GM21515 (cell line): ENCODE results near the gene RAD21L1.

Experiments used
- ATAC-seq: cut with Tn5 transposase; IDR thresholded peaks from one replicate; pipeline ENCODE4 v1.9.1; 2021; ENCODE audit not compliant: unreplicated experiment

RAD21L1 gene

GRCh38 chr20:1269235-1269634 is 43.4 kb downstream of the RAD21L1 start:
- ATAC-seq = no peak

DNA sequence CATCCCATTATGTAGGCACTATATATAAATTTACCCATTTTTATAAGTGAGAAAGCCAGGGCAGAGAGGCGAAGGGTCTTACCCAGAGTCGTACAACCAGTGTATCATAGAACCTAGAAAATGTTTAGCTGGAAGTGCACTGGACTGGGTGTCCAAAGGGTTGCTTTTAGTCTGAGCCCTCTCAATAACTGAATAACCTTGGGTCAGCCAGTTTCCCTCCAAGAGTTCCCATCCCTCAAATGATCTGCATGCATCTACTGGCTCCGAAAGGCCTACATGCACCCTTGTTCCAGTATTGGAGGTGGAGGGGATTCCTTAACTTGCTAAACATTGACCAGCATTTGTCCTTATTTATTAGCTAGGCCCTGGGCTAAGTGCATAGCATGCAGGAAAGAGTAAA is 44.0 kb downstream of the RAD21L1 start:
- no peak for ATAC-seq

GRCh38 chr20:1272368-1273100 is 46.7 kb downstream of the RAD21L1 start:
- no peak for ATAC-seq

GRCh38 chr20:1273366-1273765 is 47.5 kb downstream of the RAD21L1 start:
- no peak for ATAC-seq

- no peak for ATAC-seq
Measured at GRCh38 chr20:1274485-1275311, 48.9 kb downstream of the RAD21L1 start.

DNA sequence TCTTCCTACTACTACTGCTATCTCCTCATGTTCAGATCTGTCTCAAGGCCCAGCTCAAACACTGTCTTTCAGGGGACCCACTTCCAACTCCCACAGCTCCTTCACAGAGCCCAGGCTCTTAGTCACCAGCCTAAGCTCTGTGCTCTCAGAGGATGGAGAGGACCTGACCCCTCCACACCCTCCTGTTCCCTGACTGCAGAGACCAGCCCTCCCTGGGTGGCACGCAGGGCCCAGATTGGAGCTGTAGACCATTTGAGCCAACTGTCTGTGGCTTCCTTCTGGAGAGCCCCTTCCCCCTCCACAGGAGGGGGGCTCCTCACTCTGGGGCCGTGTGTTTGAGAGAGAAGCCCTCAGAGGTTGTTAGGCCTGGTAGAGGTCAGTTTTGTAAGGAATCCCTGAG is 50.1 kb downstream of the RAD21L1 start:
- no peak for ATAC-seq

DNA sequence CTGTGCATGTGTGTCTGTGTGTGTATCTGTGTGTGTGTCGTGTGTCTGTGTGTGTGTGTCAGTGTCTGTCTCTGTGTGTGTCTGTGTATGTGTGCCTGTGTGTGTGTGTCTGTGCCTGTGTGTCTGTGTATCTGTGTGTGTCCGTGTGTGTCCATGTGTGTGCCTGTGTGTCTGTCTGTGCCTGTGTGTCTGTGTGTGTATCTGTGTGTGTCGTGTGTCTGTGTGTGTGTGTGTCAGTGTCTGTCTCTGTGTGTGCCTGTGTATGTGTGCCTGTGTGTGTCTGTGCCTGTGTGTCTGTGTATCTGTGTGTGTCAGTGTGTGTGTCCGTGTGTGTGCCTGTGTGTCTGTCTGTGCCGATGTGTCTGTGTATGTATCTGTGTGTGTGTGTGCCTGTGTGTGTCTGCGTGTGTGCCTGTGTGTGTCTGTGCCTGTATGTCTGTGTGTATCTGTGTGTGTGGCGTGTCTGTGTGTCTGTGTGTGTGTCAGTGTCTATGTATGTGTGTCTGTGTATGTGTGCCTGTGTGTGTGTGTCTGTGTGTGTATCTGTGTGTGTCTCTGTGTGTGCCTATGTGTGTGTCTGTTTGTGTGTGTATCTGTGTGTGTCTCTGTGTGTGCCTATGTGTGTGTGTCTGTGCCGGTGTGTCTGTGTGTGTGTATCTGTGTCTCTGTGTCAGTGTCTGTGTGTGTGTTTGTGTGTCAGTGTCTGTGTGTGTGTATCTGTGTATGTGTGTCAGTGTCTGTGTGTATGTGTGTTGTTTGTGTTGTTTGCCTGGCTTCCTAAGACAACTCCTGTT is 51.9 kb downstream of the RAD21L1 start:
- no peak for ATAC-seq

- no peak for ATAC-seq
Measured at GRCh38 chr20:1278993-1279392, 53.1 kb downstream of the RAD21L1 start.

DNA sequence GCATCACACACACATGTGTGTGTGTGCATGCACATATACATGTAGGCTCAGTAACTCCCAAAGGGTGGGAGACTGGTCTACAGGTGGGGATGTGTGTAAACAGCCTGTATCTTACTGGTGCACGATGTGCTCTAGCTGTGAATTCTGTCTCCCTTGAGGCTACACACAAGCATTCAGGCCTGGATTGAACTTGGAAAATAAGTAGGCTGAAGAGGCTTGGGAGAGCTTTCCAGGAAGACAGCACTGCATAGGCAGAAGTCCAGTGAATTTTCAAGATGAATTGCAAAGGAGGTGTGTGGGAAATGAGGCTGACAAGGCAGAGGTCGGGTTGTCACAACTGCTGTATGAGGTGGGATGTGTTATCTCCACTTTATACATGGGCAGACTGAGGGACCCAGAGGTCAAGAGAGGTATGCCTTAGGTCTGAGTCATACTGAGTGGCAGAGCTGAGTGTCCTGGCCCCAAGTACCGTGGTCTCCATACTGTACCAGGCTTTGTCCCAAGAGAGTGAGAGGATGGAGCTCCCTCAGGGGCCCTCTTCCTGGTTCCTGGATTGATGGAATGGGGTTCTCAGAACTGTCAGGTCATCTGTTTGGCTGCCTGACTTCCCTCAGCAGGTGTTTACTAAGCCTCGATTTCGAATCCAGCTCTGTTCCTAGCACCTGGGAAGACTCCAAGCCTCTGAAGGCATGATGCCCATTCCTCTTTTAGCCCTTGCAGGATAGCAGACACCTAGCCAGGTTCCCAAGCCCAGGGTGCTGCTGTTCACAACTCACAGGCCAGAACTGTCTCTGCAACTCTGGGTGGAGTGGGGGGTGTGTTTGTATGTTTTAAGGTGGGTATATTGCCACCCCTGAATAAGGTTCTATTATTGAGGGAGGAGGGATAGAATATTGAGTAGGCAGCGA is 54.6 kb downstream of the RAD21L1 start:
- no peak for ATAC-seq

- ATAC-seq = no peak
Measured at GRCh38 chr20:1281279-1282057, 55.6 kb downstream of the RAD21L1 start.

DNA sequence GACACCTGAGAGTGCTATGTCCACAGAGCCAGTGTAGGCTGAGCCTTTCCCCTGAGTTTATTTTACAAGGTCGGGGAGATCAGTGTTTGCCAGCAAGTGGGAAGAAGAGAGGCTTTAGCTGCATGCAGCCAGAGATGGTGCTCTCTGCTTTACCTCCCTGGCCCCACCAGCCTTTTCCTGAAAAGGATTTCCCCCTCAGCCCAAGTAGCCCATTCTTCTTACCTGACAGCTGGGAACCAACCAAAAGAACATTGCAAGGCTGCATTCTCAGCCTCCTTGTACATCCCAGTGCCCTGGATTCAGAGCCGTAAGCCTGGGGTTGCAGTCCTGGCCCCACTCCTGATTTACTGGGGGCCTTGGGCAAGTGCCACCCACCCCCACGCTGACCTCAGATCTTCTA is 57.1 kb downstream of the RAD21L1 start:
- no peak for ATAC-seq

- ATAC-seq = no peak
Measured at GRCh38 chr20:1283522-1284510, 58.0 kb downstream of the RAD21L1 start.

GRCh38 chr20:1286267-1287024 is 60.6 kb downstream of the RAD21L1 start:
- no peak for ATAC-seq

DNA sequence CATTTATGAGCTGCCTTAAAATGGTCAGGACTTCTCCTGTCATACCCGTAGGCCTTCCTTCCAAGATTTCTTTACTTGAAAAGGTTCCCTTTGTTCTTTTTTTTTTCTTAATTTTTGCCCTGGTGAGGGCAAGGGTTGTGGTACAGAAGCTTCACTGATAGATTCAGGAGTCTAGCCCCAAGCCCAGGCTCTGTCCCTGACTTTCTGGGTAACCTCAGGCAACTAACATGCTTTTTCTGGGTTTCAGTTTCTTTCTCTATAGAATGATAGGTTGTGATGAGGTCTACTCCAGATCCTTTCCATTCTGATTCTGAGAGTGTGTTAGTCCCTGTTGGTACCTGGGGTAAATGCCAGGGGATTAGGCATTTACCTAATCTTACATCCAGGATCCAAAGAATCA is 61.5 kb downstream of the RAD21L1 start:
- ATAC-seq = no peak

DNA sequence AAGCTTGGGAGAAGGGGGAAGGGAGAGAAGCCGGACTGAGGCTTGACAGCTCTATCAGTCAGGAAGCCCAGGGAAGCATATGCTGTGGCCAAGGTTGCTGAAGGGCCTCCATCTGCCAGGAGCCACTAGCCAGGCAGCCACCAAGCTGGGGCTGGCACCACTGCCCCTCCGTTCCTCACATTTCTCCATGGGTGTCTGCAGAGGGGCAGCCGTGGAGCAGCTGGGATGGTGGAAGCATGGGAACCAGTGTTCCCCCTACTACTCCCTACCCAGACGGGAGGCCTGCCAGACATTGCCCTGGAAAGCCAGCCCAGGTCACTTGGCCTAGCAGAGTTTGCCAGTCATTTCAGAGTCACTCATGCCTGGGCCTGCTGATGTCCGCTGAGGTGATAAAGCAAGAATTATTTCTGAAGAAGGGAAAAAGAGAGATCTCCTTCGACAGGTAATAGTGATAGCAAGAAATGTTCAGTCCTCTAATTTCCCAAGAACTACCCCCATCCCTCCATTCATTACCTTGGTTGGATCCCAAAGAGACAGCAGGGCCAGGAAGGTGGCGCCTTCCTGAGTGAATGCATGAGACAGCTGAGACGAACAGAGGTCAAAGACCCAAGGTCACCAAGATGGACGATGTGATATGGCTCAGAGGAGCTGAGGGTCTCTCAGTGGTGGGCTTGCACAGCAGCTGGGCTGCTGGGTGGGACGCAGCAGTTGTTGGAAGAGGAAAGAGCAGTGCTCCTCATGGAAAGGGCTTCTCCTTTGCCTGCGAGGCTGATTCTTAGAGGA is 62.1 kb downstream of the RAD21L1 start:
- ATAC-seq = no peak

- ATAC-seq = no peak
Measured at GRCh38 chr20:1291191-1291741, 65.4 kb downstream of the RAD21L1 start.

DNA sequence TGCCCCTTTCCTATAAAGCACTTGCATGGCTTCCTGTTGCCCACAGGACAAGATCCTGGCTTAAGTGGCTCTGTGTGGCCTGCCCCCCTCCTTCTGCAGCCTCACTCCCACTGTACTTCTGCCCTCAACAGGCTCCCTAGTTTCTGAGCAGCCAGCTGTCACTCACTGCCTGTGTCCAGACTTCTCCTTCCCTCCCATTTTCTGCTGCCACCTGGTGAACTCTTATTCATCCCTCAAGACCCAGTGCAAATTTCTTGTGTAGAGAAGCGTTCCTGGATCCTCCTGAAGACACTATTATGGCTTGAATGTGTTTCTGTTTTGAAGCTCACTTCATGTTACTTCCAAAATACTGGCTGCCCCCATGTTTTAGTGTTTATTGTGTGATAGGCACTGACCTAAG is 66.8 kb downstream of the RAD21L1 start:
- no peak for ATAC-seq
